HS-27A (cell line): ENCODE results near the gene NDUFAF2.
"Not testable (repeated sequence)": the region's sequence is repeated elsewhere in the genome, so short reads cannot be mapped to it uniquely, and the experiment has no call there.

Experiments
- DNase-seq: peaks from one replicate; pipeline ENCODE4 v3.0.0-alpha.2; 2012; ENCODE audit warnings: low read depth, missing footprints

The NDUFAF2 gene, protein sequence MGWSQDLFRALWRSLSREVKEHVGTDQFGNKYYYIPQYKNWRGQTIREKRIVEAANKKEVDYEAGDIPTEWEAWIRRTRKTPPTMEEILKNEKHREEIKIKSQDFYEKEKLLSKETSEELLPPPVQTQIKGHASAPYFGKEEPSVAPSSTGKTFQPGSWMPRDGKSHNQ

DNA sequence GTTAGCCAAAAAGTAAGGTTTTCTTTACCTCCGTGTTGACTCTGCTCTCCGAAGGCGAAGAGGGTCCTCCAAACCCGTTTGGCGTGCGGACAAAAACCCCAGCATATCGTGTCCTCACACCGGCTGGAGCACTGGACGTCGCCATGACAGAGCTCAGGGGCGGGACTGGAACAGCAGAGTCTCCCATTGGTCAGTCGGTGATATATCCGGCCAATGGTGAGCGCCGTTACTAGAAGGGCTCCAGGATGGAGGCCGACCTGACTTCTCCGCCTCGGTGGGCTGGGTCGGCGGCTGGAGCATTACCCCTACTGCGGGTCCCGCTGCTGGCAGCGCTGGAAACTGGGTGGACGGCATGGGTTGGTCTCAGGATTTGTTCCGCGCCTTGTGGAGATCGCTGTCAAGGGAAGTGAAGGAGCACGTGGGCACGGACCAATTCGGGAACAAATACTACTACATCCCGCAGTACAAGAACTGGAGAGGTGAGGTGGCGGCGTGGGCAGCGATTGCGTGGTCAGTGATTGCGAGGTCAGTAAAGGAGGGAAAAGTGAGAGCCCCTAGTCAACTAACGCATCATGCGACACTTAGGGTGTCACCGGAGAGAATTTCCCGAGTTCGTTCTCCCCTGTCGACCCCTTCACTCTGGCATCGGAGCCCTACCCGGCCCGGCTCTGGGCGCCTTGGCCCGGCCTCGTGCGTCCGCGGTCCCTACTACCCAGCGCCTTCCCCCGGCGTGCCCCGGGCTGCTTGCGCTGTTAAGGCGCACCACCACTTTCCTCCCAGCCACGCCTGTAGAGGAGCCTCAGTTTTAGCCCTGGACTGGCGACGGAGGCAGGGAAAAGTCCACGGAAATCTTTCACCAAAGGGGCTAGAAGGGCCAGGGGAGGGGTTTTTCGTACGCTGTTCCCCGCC, at the start of gene NDUFAF2, which contains the start of gene ERCC8:
NDUFAF2 (plus strand) TSS at position 302 of the 909 bp plus-strand sequence; CDS start at position 353, 51 bp downstream.
ERCC8 (minus strand) TSS at position 167 of the 909 bp plus-strand sequence; CDS start at position 105, 62 bp downstream.
- peak; percentile 42 for DNase-seq

DNA sequence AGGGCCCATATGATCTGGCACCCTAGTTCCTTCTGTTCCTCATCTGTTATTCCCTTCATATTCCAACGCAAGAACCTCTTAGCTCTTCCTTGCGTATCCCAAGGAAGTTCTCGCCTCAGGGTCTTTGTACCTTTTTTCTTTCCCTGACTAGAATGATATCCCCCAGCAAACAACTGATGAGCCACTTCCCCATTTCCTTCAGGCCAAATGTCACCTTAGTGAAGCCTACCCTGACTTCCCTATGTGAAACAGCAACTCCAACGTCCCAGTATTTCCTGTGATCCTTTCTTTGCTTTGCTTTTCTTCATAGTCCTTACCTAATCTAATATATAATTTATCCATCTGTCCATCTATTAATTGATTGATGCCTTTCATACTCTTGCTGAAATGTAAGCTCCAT, 48.0 kb upstream of the NDUFAF2 start:
- DNase-seq = no peak

DNA sequence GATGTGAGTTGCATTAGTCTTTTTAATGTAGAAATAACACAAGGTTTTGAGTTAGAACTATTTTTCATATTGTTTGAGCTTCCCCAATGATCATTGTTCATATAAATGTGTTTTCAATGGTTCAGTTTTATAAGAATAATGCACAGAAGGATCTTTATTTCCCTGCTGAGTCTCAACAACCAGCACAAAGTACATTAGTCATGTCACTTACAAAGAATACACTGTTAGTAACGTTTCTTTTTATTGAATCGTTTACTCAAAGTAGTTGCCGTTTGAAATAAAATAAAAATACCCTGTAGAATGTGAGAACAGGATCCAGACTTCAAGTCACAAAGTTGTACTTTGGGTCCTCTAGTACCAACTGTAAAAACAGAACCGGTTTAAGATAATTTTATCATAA, 41.6 kb upstream of the NDUFAF2 start:
- no peak for DNase-seq

DNA sequence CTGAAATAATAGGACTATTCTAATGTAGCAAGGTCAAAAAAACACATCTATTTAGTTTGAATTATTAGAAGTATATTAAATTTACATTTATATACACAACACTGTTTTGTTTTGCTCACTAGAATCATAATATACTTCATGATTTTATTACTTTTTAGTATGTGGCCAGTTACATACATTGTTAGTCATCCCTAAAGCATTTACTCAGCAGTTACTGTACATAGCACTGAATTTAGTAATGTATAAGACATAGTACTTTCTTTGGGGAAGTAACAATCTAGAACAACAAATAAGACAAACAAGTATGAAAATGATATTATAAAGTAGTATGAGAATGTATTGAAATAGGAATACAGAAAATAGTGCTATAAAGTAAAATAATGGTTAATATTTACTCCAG, 28.4 kb upstream of the NDUFAF2 start:
- DNase-seq = no peak

DNA sequence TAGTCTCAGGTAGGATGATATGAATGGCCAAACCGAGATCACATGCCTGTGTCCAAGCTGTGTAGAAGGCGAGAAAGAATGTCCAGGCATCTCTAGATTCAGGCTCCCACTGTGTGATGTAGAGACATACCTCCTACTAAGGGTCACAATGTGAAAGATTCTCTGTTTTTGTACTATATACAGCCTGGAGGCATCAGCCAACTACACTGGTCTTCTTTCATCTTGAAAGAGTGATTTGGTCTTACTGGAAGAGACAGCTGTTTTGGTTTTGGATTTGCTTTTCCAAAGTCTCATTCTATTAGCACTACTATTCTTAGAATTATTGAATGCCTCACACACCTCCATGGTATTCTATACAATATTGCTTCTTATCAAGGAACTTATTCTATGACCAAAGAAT, 26.5 kb upstream of the NDUFAF2 start:
- no peak for DNase-seq

DNA sequence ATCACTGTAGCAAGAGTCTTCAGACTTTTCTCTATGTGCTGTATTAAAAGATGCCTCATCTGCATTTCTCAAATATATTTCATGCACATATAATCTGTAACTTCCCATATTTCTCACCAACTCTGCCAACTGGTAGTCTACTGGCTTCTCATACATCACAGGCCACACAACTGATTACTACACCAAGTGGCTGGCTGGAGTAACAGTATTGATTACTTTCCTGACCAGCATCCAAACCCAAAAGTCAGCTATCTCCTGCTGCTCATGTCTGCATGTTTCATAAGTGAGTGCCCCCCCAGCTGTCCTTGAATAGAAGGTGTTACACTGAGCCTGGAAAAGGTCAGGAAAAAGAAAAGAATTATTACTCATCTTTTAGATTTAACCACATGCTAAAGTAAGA, 17.6 kb upstream of the NDUFAF2 start:
- DNase-seq = no peak

DNA sequence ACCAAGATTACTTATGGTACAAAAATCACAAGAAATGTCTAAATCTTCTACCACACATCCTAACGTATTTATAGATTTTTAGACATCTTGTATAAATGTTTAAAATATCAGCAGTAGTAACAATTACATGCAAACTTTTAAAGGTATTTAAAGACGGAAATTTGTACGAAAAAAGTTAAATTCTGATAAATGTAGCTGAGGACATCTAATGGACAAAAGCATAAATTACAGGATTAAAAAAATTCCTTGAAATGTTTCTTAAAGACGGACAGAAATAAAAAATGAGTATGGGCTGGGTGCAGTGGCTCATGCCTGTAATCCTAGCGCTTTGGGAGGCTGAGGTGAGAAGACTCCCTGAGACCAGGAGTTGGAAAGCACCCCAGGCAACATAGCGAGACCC, 16.0 kb upstream of the NDUFAF2 start:
- no peak for DNase-seq

DNA sequence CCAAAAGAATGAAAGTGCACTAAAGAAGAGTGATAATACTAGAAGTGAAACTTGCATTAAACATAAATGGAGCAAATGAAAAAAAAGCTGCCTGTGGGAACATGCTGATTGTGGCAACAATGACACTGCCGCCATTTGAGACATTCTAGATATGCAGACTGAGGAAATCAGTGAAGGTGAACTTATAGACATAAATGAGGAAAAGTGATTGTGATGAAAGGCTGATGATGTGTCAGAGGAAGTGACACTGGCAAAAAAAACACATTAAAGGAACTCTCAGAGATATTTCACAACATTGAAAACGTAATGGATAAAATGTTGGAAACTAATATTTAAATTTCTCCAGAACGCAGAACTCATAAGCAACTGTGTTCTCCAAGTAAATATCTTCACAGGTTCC, 1.4 kb upstream of the NDUFAF2 start:
- DNase-seq = no peak

DNA sequence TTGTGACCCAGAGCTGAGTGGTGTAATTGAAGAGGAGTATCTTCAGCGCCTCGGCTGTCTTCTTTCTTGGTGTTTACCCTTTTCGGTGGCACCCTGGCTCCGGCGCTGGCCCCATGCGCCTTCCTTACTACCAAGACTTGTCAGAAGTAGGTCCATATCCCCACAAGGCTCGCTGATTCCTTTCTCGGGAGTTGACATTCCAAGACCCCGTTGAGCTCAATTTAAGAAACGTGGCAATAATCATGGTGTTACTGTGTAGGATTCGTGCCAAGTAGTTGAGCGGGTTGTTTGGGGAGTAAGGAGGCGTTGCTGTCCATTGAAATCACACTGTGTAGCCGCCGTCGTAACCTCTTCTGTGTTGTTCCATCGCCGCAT, 795 bp downstream of the NDUFAF2 start:
- DNase-seq = peak; percentile 24

DNA sequence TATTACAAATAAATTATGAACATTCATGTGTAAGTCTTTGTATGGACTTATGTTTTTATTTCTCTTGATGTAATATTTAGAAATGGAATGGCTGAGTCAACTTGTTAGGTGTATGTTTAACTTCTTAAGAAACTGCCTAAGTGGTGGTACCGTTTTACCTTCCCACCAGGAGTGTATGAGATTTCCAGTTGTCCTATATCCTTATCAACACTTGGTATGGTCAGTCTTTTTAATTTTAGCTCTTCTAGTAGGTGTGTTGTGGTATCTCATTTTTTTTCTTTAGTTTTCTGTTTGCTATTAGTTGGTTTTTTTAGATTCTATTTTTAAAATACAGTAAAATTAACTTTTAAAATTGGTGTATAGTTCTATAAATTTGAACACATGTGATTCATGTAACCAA, 3.7 kb downstream of the NDUFAF2 start:
- no peak for DNase-seq

DNA sequence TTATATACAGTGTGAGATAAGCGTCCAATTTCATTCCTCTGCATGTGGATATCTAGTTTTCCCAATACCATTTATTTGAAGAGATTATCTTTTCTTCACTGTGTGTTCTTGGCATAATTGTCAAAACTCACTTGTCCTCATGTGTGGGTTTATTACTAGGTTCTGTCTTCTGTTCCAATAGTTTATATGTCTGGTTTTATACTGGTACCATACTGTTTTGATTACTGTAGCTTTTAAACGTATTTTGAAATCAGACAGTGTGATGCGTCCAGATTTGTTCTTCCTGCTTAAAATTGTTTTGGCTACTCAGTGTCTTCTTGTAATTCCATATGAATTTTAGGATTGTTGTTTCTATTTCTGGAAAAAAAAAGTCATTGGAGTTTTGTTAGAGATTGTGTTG, 10.2 kb downstream of the NDUFAF2 start:
- no peak for DNase-seq

DNA sequence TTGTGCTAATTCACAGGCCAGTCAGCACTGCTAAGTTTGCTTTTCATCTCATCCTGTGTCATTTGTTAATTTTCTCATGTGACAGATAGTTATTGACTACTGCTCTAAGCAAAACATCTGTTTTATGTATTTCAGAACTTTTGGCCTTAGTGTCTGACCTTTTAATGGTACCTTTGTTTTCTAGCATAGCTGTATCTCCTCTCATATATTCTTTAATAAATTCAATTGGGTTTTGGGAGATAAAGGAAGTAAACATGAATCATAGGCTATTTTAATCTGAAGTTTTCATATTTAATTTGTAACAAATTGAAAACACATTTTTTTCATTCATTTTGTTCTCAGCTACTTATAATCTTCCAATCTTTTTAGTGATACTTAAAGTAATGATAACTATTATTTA, 13.1 kb downstream of the NDUFAF2 start:
- no peak for DNase-seq

DNA sequence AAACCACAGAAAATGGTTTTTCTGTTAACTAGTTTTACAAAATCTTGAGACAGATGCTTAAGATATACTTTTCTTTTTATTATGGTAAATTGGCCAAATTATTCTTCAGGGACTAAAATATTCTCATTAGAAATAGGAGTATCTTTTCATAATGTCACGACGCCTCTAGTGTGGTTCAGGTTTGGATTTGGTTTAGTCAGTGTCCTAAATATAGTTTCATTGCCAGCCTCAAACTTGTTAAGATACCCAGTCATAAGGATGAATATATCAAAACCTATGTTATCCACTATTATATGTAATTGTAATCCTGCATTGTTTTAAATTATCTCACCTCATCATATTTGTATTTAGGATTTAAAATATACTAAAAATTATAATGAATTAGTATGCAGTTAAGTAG, 13.7 kb downstream of the NDUFAF2 start:
- no peak for DNase-seq

DNA sequence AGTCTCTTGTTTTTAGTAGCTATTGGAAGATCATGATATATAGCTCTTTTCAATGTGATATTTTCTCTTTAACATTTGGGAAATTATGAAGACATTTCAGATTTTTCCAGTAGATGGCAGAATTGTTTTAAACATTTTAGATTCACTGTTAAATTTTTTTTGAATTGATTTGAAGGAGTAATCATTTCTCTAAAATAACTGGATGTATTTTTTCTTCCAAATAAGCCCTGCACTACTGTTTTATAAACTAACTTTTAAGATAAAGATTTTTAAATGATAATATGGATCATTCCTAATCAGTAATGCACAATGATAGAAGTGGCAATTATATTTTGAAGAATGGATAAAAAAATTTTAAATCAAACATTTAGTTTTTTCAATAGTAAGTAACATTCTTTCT, 14.2 kb downstream of the NDUFAF2 start:
- DNase-seq = no peak

DNA sequence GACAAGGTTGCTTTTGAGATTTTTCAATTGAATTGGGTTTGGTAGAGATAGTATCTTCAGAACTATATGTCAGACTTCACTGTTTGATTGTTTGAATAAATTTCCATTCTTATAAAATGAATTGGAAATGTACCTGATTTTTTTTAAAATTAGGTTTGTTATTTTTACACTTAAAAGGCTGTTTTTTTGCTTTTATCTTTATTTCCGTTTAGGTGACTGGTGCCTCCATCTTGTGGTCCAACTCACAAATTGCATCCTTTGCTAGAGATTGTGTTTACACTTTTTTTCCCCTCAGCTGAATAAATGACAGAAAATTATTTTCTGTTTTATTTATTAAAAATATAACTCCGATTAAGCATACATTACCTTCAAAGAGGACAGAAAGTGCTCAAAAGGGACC, 15.6 kb downstream of the NDUFAF2 start:
- no peak for DNase-seq

DNA sequence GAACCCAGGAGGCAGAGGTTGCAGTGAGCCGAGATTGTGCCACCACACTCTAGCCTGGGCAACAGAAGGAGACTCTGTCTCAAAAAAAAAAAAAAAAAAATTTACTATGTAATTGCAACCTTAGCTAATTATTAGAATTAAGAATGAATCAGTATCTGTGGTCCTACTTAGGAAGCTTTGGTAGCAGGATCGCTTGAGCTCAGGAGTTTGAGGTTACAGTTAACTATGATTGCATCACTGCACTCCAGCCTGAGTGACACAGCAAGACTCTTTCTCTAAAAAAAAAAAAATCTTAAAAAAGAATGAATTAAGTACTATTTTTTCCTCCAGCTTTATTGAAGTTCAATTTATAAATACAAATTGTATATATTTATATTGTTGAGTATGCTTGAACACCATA, 16.7 kb downstream of the NDUFAF2 start:
- no peak for DNase-seq

DNA sequence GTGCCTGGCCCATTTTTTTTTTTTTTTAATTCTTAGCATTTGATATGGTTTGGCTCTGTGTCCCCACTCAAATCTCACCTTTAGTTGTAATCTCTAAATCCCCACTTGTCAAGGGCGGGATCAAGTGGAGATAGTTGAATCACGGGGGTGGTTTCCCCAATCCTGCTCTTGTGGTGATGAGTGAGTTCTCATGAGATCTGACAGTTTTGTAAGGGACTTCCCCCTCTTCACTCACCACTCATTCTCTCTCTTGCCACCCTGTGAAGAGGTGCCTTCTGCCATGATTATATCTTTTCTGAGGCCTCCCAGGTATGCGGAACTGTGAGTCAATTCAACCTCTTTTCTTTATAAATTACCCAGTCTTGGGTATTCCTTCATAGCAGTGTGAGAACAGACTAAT, 27.2 kb downstream of the NDUFAF2 start:
- no peak for DNase-seq

DNA sequence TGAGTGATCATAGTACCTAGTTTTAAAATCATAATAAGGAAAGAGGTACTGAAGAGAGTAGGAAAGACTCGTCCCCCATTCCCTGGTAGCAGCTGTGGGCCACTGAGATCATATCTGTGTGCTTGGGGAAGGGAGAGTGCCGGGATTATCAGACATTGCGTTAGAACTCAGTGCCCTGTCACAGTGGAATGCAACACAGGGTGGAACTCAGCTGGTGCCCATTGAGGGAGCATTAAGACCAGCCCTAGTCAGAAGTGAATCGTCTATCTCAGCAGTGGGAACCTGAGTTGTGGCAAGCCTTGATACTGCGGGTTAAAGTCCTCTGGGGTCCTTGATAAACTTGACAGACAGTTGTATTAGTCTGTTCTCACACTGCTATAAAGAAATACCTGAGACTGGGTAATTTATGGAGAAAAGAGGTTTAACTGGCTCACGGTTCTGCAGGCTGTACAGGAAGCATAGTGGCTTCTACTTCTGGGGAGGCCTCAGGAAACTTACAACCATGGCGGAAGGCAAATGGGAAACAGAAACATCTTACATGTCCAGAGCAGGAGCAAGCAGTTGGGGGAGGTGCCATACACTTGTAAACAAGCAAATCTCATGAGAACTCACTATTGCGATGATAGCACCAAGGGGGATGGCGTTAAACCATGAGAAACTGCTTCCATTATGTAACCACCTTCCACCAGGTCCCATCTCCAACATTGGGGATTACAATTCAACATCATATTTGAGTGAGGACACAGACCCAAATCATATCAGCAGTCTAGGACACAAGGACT, 33.1 kb downstream of the NDUFAF2 start:
- no peak for DNase-seq

DNA sequence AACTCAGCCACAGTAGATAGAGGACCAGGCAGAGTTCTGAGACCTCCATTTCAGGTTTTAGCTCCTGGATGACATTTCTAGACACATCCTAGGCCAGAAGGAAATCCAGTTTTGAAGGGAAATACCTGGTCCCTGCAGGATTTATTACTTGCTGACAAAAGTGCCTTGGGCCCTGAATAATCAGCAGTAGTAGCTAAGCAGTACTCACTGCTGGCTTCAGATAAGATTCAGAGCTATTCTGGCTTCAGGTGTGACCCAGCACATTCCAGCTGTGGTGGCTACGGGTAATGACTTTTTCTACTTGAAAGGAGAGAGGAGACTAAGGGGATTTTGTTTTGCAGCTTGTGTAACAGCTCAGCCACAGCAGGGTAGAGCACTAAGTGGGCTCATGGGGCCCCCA, 34.0 kb downstream of the NDUFAF2 start:
- DNase-seq = no peak

DNA sequence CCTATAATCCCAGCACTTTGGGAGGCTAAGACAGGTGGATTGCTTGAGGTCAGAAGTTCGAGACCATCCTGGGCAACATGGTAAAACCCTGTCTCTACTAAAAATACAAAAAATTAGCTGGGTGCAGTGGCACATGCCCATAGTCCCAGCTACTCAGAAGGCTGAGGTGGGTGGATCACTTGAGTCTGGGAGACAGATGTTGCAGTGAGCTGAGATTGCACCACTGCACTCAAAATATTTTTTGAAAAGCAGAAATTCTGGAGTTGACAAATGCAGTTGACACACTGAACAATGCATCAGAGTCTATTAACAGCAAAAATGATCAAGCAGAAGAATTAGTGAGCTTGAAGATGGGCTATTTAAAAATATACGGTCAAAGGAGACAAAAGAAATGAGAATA, 35.5 kb downstream of the NDUFAF2 start:
- DNase-seq = no peak

DNA sequence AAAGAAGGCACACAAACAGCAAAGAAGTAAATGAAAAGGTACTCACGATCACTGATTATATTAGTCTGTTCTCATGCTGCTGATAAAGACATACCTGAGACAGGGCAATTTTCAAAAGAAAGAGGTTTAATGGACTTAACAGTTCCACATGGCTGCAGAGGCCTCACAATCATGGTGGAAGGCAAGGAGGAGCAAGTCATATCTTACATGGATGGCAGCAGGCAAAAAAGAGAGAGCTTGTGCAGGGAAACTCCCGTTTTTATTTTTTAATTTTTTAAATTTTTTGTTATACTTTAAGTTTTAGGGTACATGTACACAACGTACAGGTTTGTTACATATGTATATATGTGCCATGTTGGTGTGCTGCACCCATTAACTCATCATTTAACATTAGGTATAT, 37.1 kb downstream of the NDUFAF2 start:
- DNase-seq = not testable (repeated sequence)

DNA sequence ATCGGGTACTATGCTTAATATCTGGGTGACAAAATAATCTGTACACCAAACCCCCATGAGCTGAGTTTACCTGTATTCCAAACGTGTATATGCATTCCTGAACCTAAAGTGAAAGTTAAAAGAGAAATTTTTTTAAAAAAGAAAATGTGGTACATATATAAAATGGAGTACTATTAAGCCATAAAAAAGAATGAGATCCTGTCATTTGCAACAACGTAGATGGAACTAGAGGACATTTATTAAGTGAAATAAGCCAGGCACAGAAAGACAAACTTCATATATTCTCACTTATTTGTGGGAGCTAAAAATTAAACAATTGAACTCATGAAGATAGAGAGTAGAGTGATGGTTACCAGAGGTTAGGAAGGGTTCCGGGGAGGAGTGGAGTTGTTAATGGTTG, 44.8 kb downstream of the NDUFAF2 start:
- DNase-seq = no peak

DNA sequence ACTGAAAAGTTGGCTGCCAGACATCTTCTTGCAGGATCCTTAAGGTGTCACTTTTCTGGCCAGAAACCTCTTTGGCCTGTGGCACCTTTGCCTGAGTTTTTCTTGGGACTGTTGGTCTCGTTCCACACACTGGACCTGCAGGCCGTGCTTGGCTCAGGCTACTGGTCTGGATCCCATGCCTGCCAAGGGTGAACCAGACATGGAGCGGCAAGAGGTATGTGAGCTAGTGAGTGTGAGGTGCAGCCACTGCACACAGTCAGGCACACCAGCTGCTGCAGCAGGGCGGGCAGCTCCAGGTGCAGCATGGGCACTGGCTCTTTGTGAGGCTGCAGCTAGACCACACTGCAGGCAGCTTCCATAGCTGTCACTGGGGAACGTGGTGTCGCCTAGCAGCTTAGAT, 47.9 kb downstream of the NDUFAF2 start:
- DNase-seq = no peak
